Measurements from ENCODE around the gene PARD3. TPM values are rescaled to one million over a fixed set of nuclear protein-coding genes. Genes with fewer than 3 reads are reported as not detected.

Gene PARD3
- total RNA-seq, 1 experiment from 2014 or later = 154 TPM

- peaks cover 27% of the 10 kb centered on the region for H4K20me1 ChIP-seq (ENCODE audit: low read length)
- TF ChIP-seq, protein P1, sequence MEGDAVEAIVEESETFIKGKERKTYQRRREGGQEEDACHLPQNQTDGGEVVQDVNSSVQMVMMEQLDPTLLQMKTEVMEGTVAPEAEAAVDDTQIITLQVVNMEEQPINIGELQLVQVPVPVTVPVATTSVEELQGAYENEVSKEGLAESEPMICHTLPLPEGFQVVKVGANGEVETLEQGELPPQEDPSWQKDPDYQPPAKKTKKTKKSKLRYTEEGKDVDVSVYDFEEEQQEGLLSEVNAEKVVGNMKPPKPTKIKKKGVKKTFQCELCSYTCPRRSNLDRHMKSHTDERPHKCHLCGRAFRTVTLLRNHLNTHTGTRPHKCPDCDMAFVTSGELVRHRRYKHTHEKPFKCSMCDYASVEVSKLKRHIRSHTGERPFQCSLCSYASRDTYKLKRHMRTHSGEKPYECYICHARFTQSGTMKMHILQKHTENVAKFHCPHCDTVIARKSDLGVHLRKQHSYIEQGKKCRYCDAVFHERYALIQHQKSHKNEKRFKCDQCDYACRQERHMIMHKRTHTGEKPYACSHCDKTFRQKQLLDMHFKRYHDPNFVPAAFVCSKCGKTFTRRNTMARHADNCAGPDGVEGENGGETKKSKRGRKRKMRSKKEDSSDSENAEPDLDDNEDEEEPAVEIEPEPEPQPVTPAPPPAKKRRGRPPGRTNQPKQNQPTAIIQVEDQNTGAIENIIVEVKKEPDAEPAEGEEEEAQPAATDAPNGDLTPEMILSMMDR (conservative IDR thresholded peaks at IDR 0.05; ENCODE audit: low read depth, low read length) = no peak
- TF ChIP-seq EZH2 (IDR thresholded peaks at IDR 0.05; ENCODE audit: low read length, unreplicated experiment) (no peak), EZH2phosphoT487 (IDR thresholded peaks at IDR 0.05; ENCODE audit: borderline replicate concordance, low read length) (no peak)
- ATAC-seq = peak; percentile 30
- no peaks in the 10 kb centered on the region for H3K9me3 ChIP-seq (ENCODE audit: low read length)
- ChIA-PET POLR2A (ENCODE audit: unreplicated experiment) (interaction anchor here (0.5 to 1.0 kb wide), 9 partner anchors 27 to 1110 kb away, joined by 3 to 11 read pairs (median 4); partner anchors contain the start of gene PARD3), CTCF (interaction anchor here (0.5 to 2.7 kb wide), 14 partner anchors 8 to 255 kb away, joined by 3 to 16 read pairs (median 6); no protein-coding TSS in a partner anchor)
- H3K27ac ChIP-seq (ENCODE audit: low read length) = peak overlapping the region; percentile 71
- no TSS peak for BruUV-seq (replicated peaks)
- H3K4me1 ChIP-seq (ENCODE audit: insufficient read depth, low read length) = peaks cover 43% of the 10 kb centered on the region
- no peaks in the 10 kb centered on the region for H3K27me3 ChIP-seq (ENCODE audit: low read length)
- peaks cover 19% of the 10 kb centered on the region for H3F3A ChIP-seq (ENCODE audit: low read length, unreplicated experiment)
- peaks cover 93% of the 10 kb centered on the region for H3K79me2 ChIP-seq (ENCODE audit: low read length)
- H3K4me3 ChIP-seq (ENCODE audit: low read length) = peak overlapping the region; percentile 2; the same call in 1 of the 2 replicates
- H3K9me2 ChIP-seq (replicated peaks; ENCODE audit: low read length) = no peaks in the 10 kb centered on the region
- peak overlapping the region; percentile 59 for H3K4me2 ChIP-seq (ENCODE audit: low read length)
- peak overlapping the region; percentile 16 for H3K9ac ChIP-seq (ENCODE audit: low read length)
- no peaks in the 10 kb centered on the region for H3K36me3 ChIP-seq (ENCODE audit: low read depth, low read length)
- no peak overlapping the region for H2AFZ ChIP-seq (ENCODE audit: low read length)
- intact Hi-C loops (cut with micrococcal nuclease) = no loop called here
- DNase-seq = peak; percentile 51
Measured at GRCh38 chr10:34731213-34731612, 83.9 kb downstream of the PARD3 start.

DNA sequence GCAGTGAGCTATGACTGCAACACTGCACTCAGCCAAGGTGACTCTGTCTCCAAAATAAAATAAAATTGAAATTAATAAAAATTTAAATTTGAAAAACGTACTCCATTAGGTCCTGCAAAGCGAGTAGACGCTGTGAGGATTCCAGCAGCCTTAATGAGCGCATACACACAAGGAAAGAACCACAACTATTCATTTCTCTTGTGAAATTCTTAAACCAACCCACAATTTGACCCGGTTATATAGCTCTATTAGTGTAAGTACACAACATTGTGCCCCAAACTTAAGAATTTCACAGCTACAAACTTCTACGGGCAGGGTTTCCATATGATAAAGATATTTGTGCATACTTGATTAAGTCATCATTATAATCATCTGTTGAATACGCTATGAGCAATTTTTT lies 84.4 kb downstream of the PARD3 start:
- POLR2A ChIA-PET (ENCODE audit: unreplicated experiment) = interaction anchor here (0.6 to 0.7 kb wide), 2 partner anchors 9 to 1576 kb away, joined by 3 to 5 read pairs; no protein-coding TSS in a partner anchor
- CTCF ChIA-PET = interaction anchor here (0.5 to 2.7 kb wide), 5 partner anchors 9 to 255 kb away, joined by 4 to 11 read pairs (median 6); no protein-coding TSS in a partner anchor
- no peaks in the 10 kb centered on the region for H3K36me3 ChIP-seq (ENCODE audit: low read depth, low read length)
- BruUV-seq (replicated peaks) = no TSS peak
- no peak overlapping the region for H3K4me3 ChIP-seq (ENCODE audit: low read length)
- no peak overlapping the region; the same call in 1 of the 2 replicates for H3K27ac ChIP-seq (ENCODE audit: low read length)
- H4K20me1 ChIP-seq (ENCODE audit: low read length) = peaks cover 29% of the 10 kb centered on the region
- no peak overlapping the region for H3K9ac ChIP-seq (ENCODE audit: low read length)
- ATAC-seq (no peak), DNase-seq (no peak)
- peaks cover 93% of the 10 kb centered on the region for H3K79me2 ChIP-seq (ENCODE audit: low read length)
- H3K4me2 ChIP-seq (ENCODE audit: low read length) = peak overlapping the region; percentile 59
- no peaks in the 10 kb centered on the region for H3K9me2 ChIP-seq (replicated peaks; ENCODE audit: low read length)
- peaks cover 19% of the 10 kb centered on the region for H3F3A ChIP-seq (ENCODE audit: low read length, unreplicated experiment)
- H3K27me3 ChIP-seq (ENCODE audit: low read length) = no peaks in the 10 kb centered on the region
- H3K9me3 ChIP-seq (ENCODE audit: low read length) = no peaks in the 10 kb centered on the region
- no peak for TF ChIP-seq EZH2 (IDR thresholded peaks at IDR 0.05; ENCODE audit: low read length, unreplicated experiment)
- TF ChIP-seq EZH2phosphoT487 (IDR thresholded peaks at IDR 0.05; ENCODE audit: borderline replicate concordance, low read length) = no peak
- TF ChIP-seq, protein P1 (conservative IDR thresholded peaks at IDR 0.05; ENCODE audit: low read depth, low read length) = no peak
- H3K4me1 ChIP-seq (ENCODE audit: insufficient read depth, low read length) = peaks cover 43% of the 10 kb centered on the region
- intact Hi-C loops (cut with micrococcal nuclease) = no loop called here
- H2AFZ ChIP-seq (ENCODE audit: low read length) = no peak overlapping the region

- Histone ChIP-seq H4K20me1 (ENCODE audit: low read length) (peaks cover 36% of the 10 kb centered on the region), H2AFZ (ENCODE audit: low read length) (no peak overlapping the region), H3K27ac (ENCODE audit: low read length) (no peak overlapping the region), H3K79me2 (ENCODE audit: low read length) (peaks cover 91% of the 10 kb centered on the region), H3K36me3 (ENCODE audit: low read depth, low read length) (no peaks in the 10 kb centered on the region), H3K27me3 (ENCODE audit: low read length) (no peaks in the 10 kb centered on the region), H3K9ac (ENCODE audit: low read length) (no peak overlapping the region), H3K4me3 (ENCODE audit: low read length) (no peak overlapping the region), H3F3A (ENCODE audit: low read length, unreplicated experiment) (peaks cover 19% of the 10 kb centered on the region), H3K9me2 (replicated peaks; ENCODE audit: low read length) (no peaks in the 10 kb centered on the region), H3K4me1 (ENCODE audit: insufficient read depth, low read length) (peaks cover 49% of the 10 kb centered on the region), H3K9me3 (ENCODE audit: low read length) (no peaks in the 10 kb centered on the region), H3K4me2 (ENCODE audit: low read length) (no peak overlapping the region)
- DNase-seq = no peak
- no TSS peak for BruUV-seq (replicated peaks)
- TF ChIP-seq EZH2phosphoT487 (IDR thresholded peaks at IDR 0.05; ENCODE audit: borderline replicate concordance, low read length) (no peak), EZH2 (IDR thresholded peaks at IDR 0.05; ENCODE audit: low read length, unreplicated experiment) (no peak)
- TF ChIP-seq, protein P1 (conservative IDR thresholded peaks at IDR 0.05; ENCODE audit: low read depth, low read length) = no peak
- ChIA-PET CTCF (interaction anchor here (0.6 to 0.7 kb wide), 3 partner anchors 14 to 1979 kb away, joined by 3 to 5 read pairs (median 4); no protein-coding TSS in a partner anchor), POLR2A (ENCODE audit: unreplicated experiment) (no interaction called here)
- intact Hi-C loops (cut with micrococcal nuclease) = no loop called here
- no peak for ATAC-seq
Measured at GRCh38 chr10:34729619-34730018, 85.5 kb downstream of the PARD3 start.
